GM21723 (cell line): Measurements from ENCODE around the gene PIP4K2C.

Experiments
- ATAC-seq: cut with Tn5 transposase; IDR thresholded peaks from one replicate; pipeline ENCODE4 v1.9.1; 2021; ENCODE audit warnings: mild to moderate bottlenecking, moderate library complexity; ENCODE audit not compliant: unreplicated experiment

Gene PIP4K2C

GRCh38 chr12:57590864-57591781 is at the start of gene PIP4K2C:
Gene PIP4K2C (plus strand): TSS chr12:57591192. CDS start chr12:57591290, 98 bp downstream.
- peak; percentile 95 for ATAC-seq

GRCh38 chr12:57541717-57542116 is 49.3 kb upstream of the PIP4K2C start:
- ATAC-seq: no peak

DNA sequence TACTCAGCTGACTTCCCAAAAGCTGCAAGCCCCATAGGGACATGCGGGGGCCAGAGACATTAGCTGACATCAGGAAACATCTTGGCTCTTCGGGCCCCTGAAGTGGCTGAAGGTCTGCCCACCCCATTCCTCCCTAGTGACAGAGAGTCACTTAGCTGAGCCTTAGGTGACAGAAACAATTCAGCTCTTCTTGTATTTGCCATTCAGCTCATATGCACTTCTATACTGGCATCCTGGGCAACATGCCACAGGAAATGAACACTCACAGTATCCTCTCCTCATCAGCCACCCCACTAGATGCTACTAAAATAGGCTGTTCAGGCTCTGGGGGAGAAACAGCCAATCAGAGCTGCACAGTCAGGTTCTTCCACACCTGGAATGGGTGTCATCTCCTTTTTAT is 47.4 kb upstream of the PIP4K2C start:
- ATAC-seq: no peak

- ATAC-seq: no peak
Observed at GRCh38 chr12:57545809-57546437, 45.1 kb upstream of the PIP4K2C start.

GRCh38 chr12:57546438-57547287 is 44.3 kb upstream of the PIP4K2C start, which contains the start of gene DCTN2:
Gene DCTN2 (minus strand): TSS chr12:57547192. CDS start chr12:57547063, 129 bp downstream.
- peak; percentile 99 for ATAC-seq

GRCh38 chr12:57547288-57548012 is 43.5 kb upstream of the PIP4K2C start:
- no peak for ATAC-seq

GRCh38 chr12:57548013-57548315 is 43.0 kb upstream of the PIP4K2C start:
- ATAC-seq: no peak

DNA sequence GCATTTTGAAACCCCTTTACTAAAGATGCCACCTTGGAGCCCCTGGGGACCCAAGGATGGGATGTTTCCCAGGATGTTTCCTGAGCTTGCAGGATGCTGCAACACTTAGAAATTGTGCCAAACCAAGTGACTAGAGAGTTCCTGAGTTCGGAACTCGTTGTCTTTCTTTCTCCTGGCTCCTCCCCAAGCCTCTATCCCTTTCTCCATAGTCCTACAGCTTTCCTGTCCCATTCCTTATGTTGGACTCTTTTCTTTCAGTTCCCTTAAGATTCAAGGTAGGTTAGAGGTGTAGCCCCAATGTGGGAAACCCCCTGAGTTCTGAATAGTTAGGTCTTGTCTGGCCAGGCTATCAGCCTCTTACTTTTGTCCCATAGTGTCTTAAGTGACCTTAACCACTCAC is 42.5 kb upstream of the PIP4K2C start:
- no peak for ATAC-seq

- no peak for ATAC-seq
Observed at GRCh38 chr12:57549203-57549908, 41.6 kb upstream of the PIP4K2C start.

DNA sequence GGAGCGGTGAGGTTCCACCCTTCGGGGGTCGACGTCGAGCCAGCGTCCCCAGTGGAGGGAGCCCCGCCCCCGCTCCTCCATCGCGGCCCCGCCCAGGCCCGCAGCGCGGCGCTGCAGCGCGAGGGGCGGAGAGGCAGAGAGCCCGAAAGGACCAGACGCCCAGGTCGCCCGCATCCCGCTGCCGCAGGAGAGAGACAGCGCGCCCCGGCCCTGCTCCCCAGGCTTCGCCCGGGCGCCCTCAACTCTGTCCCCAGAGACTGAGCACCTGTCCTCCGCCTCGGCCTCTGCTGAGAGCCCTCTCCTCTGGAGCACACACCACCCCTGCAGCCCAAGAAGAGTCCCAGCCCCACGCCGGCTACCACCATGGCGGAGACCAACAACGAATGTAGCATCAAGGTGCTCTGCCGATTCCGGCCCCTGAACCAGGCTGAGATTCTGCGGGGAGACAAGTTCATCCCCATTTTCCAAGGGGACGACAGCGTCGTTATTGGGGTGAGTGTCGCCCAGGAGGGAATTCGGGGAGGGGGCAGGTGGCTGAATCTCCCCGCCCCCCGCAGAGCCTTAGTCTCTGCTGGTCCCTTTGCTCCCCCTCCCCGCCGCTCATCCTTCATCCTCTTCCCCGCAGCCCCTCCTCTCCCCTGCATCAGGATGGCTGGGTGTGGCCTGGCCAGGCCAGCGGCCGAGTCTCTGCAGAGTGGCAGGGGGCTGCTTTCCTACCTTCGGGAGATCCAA is 40.9 kb upstream of the PIP4K2C start, which contains the start of gene KIF5A:
TSS of gene KIF5A (plus strand) at position 136 of the 732 bp plus-strand sequence. CDS start at position 364, 228 bp downstream.
- no peak for ATAC-seq

GRCh38 chr12:57550641-57551549 is 40.1 kb upstream of the PIP4K2C start:
- no peak for ATAC-seq

- ATAC-seq: no peak
Observed at GRCh38 chr12:57551637-57552305, 39.2 kb upstream of the PIP4K2C start.

GRCh38 chr12:57552306-57552651 is 38.7 kb upstream of the PIP4K2C start:
- ATAC-seq: no peak

- no peak for ATAC-seq
Observed at GRCh38 chr12:57552835-57553313, 38.1 kb upstream of the PIP4K2C start.

GRCh38 chr12:57553343-57554202 is 37.4 kb upstream of the PIP4K2C start:
- no peak for ATAC-seq

GRCh38 chr12:57554453-57554852 is 36.5 kb upstream of the PIP4K2C start:
- no peak for ATAC-seq

DNA sequence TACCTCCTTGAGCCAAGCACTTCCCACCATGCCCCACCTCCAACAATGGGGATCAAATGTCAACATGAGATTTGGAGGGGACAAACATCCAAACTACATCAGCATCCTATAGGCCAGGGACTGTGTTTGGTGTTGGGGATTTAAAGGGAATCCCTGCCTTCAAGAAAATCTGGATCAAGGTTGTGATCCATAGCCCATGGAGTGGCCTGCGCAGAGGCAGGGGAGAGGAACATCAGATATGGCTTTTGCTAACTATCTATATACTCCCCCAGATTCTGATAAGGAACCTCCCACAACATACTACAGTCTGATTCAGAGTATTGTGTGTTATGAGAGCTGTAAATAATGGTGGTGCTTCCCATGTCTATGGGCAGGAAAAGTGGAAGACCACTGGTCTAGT is 36.1 kb upstream of the PIP4K2C start:
- no peak for ATAC-seq
